ENCODE results near the gene LRRC37A.
"Not testable (repeated sequence)": the region's sequence is repeated elsewhere in the genome, so short reads cannot be mapped to it uniquely, and the experiment has no call there.

GRCh38 chr17:46383118-46383517 lies 88.2 kb downstream of the LRRC37A start:
- TF ChIP-seq CTCF (IDR thresholded peaks at IDR 0.05 in 2 of 3, conservative IDR thresholded peaks at IDR 0.05 in 1 of 3; ENCODE audit: borderline replicate concordance in 1 of 3, insufficient read depth in 1 of 3, low read depth in 2 of 3, low read length in 2 of 3); POLR2A (IDR thresholded peaks at IDR 0.05; ENCODE audit: borderline replicate concordance, extremely low read depth, insufficient read depth, insufficient read length): not testable (repeated sequence)

Measured in HCT116 (cell line).